Stimulated activated CD8-positive, alpha-beta memory T cell treated with anti-CD3 and anti-CD28 coated beads, Interleukin-15, amount 100 ng/mL, for 4 hours (primary cell): ENCODE data around the gene RDH16.
"Not testable (repeated sequence)": the region's sequence is repeated elsewhere in the genome, so short reads cannot be mapped to it uniquely, and the experiment has no call there.

Experiments used
- DNase-seq, 2 donors: peaks; one replicate each; pipeline ENCODE4 v3.0.0-alpha.2; 2020; ENCODE audit warnings: low read depth in 2 of 2

The RDH16 gene

DNA sequence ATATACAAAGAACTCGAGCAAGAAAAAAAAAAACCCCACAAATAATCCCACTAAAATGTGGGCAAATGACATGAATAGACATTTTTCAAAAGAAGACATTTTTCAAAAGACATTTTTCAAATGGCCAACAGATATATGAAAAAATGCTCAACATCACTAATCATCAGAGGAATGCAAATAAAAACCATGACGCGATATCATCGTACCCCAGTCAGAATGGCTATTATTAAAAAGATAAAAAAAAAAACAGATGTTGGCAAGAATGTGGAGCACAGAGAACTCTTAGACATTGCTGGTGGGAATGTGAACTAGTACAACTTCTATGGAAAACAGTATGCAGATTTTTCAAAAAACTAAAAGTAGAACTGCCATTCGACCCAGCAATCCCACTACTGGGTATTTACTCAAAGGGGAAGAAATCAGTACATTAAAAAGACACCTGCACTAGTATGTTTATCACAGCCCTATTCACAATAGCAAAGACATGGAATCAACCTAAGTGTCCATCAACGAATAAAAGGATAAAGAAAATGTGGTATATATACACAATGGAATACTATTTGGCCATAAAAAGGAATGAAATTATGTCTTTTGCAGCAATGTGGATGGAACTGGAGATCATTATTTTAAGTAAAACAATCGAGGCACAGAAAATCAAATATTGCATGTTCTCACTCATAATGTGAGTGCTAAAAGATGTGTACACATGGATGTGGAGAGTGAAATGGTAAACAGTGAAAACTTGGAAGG lies 32.6 kb upstream of the RDH16 start:
- DNase-seq: no peak

- DNase-seq: no peak
These were observed 30.9 kb upstream of the RDH16 start for GRCh38 chr12:56988207-56988739.

GRCh38 chr12:56987551-56988053 lies 30.2 kb upstream of the RDH16 start:
- DNase-seq: peak; percentile 27 to 37

DNA sequence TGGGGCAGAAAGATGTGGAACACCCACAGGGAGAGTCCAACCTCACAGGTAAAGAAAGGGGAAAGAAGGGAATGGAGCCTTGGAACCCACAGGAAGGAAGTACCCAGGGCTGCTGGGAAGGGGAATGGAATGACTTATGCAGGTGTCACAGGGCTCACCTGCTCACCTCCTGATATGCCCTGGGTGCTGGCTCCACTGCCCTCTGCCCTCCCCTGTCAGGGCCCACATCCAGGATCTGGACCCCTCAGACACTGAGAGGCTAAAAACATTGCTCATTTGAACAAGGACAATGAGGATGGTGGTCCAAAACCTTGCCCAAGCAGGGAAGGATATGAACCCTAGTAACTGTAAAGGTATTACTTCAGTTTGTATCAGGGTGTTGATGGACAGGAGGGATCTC lies 29.6 kb upstream of the RDH16 start:
- no peak for DNase-seq

DNA sequence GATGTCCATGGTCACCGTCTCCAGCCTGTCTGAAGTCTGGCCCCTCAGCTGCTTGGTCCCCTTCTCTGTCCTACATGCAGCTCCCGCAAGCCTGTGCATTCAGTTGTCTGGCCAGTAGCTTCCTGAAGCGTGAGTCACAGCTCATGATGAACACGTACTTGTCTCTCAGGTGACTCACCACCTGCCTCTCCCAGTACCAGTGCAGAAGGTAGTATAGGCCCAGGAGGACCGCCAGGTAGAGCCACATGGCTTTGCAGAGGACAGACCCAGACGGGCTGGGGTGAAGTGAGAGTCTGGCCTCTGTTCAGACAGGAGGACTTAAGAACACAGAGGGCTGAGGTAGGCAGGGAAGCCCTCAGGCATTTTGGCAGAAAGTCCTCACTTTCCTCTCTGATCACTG lies 28.3 kb upstream of the RDH16 start:
- not testable (repeated sequence) for DNase-seq

- DNase-seq: no peak
These were observed 26.0 kb upstream of the RDH16 start for GRCh38 chr12:56983386-56983785.

DNA sequence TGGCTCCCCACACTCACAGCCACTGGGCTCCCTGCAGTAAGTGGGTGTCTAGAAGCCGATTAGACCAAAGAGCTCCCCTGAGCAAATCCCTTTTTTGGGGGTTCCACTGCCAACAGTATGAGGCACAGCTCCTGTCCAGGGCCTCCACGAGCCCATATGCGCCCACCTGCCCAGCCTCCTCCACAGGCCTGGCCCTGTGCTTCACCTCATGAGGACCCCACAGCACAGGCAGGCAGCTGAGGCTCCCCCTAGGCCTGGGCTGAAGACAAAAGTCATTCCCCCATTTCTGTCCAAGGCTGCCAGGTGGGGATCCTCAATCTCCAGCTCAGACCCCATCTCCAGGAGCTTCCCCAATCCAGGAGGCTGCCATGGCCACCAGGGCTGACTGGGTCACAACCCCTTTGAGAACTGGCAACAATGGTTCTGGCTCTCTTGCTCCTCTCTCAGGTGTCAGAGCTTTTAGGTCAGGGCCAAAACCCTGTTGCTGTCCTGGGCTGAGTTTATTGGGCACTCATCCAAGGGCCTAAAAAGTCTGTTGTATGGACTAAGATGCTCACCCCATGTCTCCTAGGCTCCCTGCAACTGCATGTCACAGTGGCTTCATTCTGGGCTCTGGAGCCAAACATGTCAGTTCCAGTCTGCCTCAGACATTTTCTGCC lies 25.3 kb upstream of the RDH16 start:
- not testable (repeated sequence) for DNase-seq

GRCh38 chr12:56980941-56981530 lies 23.6 kb upstream of the RDH16 start:
- DNase-seq: no peak

DNA sequence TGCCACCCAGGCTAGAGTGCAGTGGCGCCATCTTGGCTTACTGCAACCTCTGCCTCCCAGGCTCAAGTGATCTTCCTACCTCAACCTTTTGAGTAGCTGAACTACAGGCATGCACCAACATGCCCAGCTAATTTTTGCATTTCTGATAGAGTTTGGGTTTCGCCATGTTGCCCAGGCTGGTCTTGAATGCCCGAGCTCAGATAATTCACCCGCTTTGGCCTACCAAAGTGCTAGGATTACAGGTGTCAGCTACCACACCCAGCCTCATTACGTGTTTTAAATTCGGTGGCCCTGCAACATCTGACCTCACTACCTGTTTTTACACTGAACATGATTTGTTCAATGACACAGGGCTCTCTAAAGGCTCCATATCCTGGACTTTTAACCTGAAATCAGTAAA lies 22.9 kb upstream of the RDH16 start:
- DNase-seq: no peak

- no peak for DNase-seq
These were observed 22.2 kb upstream of the RDH16 start for GRCh38 chr12:56979628-56980027.

DNA sequence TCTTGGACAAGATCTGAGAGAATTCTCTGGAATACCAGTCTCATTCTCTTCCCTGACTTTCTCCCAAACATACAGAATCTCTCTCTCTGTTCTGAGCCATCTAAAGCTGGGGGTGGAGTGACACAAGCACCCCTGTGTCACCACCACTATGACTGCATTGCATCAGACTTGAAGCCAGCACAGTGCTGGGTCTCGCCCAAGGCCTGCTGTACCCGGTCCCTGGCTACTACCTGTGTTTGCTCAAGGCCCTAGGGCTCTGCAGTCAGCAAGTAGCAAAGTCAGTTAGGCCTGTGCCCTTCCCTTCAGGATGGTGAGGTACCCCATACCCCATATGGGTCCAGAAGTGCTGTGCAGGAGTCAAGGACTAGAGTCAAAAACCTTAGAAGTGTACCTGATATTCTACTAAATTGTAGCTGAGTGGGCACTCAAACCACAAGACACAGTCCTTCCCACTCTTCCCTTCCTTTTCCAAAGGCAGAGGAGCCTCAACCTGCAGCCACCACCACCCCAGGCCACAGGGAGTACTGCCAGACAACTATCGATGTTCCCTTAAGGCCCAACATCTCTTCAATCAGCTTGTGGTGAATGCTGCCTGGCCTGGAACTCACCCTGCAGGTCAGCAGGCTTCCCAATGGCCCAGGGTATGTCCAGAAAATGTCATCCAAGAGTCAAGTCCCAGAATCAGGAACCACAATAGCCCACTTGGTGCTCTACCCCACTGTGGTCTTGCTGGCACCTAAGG lies 21.2 kb upstream of the RDH16 start:
- no peak for DNase-seq

DNA sequence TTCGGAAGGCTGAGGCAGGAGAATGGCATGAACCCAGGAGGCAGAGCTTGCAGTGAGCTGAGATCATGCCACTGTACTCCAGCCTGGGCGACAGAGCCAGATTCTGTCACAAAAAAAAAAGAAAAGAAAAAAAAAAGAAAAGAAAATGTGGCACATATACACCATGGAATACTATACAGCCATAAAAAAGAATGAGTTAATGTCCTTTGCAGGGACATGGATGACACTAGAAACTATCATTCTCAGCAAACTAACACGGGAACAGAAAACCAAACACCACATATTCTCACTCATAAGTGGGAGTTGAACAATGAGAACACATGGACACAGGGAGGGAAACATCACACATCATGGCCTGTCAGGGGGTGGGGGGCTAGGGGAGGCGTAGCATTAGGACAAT lies 20.0 kb upstream of the RDH16 start:
- not testable (repeated sequence) for DNase-seq

GRCh38 chr12:56974224-56974623 lies 16.8 kb upstream of the RDH16 start:
- DNase-seq: not testable (repeated sequence)

GRCh38 chr12:56968910-56969309 lies 11.5 kb upstream of the RDH16 start:
- not testable (repeated sequence) for DNase-seq

GRCh38 chr12:56965997-56966642 lies 8.7 kb upstream of the RDH16 start:
- DNase-seq: not testable (repeated sequence)

GRCh38 chr12:56965124-56965523 lies 7.7 kb upstream of the RDH16 start:
- DNase-seq: not testable (repeated sequence)

GRCh38 chr12:56963557-56963956 lies 6.1 kb upstream of the RDH16 start:
- not testable (repeated sequence) for DNase-seq

DNA sequence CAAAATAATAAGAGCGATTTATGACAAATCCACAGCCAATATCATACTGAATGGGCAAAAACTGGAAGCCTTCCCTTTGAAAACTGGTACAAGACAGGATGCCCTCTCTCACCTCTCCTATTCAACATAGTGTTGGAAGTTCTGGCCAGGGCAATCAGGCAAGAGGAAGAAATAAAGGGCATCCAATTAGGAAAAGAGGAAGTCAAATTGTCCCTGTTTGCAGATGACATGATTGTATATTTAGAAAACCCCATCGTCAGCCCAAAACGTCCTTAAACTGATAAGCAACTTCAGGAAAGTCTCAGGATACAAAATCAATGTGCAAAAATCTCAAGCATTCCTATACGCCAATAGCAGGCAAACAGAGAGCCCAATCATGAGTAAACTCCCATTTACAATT lies 4.8 kb upstream of the RDH16 start:
- DNase-seq: not testable (repeated sequence)

- no peak for DNase-seq
These were observed 1.0 kb upstream of the RDH16 start for GRCh38 chr12:56958422-56958821.

GRCh38 chr12:56955631-56956256 lies 1.7 kb downstream of the RDH16 start:
- no peak for DNase-seq

DNA sequence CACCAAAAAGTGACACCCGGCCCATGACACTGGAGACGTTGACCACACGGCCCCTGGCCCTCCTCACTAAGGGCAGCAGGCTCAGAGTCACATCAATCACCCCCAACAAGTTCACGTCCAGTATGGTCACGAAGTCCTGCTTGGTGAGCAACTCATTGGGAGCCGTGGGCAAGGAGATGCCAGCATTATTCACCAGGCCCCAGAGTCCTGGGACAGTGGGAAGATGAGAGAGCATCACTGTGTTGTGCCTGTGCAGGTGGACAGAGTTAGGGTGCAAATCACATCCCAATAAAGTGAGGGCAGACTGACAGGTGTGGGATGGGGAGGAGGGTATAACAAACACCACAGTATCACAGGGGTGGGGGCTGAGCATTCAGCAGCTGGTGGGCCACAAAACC lies 2.5 kb downstream of the RDH16 start:
- DNase-seq: no peak
